Stimulated activated CD4-positive, alpha-beta T cell treated with anti-CD3 and anti-CD28 coated beads, Interleukin-15, amount 100 ng/mL, for 48 hours (primary cell): ENCODE data around the gene TMEM150B.
A peak's percentile ranks its signal among the peaks of the same experiment; 100 is the strongest.

Source experiments
- DNase-seq, 2 donors: peaks; one replicate each; pipeline ENCODE4 v3.0.0-alpha.2; 2020; ENCODE audit warnings: low read depth in 2 of 2

TMEM150B gene

DNA sequence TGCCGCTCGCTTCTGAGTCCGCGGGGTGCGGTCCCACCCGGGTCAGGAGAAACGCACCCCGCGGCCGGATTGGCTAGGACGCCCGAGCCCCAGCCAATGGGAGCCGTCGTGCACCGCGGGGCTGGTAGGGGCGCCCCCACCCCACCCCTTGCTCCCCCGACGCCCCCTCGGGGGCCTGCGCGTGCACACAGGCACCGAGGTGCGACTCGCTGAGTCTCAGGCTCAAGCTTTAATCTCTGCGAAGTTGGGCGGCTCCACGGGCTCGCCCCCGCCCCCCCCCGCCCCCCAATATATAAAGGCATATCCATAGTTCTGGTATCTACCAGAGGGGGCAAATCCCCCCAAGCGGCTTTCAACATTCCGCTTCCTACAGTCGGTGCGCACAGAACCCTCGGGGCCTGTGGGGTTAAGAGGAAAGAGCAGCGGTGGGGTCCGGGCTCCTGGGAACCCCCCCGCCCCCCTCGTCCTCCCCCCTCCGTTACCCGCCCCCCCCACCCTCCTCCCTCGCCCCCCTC lies 29.6 kb upstream of the TMEM150B start, which contains the start of gene COX6B2:
Gene COX6B2, minus strand, starts transcription at position 22 of the 515 bp plus-strand sequence. CDS start 198 bp downstream, outside the sequence.
- no peak for DNase-seq

DNA sequence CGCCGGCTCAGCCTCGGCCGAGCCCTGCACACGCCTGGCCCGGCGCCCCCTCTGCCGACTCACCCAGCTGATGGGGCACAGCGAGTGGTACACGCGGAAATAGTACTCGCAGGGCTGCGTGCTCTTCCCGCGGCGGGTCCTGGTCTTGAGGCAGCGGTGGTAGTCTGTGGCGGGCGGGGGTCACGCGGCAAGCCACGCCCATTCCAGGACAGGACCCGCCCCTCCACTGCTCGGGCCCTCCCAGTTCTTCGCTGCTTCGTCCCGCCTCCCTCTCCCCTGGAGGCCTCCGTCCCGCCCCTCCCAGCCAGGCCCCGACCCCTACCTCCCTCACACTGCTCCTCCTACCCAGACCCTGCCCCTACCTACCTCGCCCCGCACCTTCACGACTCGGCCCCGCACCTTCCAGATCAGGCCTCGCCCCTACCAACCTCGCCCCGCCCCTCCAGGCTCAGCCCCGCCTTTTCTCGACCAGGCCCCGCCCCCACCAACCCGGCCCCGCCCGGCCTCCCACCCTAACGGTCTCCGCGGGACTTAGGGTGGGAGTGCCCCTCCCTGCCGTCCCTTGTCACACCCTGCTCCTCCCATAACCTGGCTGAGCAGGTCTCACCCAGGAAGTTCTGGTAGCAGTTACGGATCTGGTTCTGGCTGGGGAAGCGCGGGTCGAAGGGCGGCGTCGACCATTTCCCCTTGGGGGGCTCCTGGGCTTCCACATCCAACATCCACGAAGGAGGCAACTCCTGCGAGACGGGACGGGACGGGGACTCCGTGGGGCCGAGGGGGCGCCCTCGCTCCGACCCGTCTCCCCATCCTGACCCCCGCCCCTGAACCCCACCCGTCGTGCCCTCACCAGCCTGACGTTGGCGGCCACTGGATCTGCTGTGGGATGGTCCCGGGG lies 28.9 kb upstream of the TMEM150B start:
- DNase-seq: peak in 1 of 2 donors; percentile 36

DNA sequence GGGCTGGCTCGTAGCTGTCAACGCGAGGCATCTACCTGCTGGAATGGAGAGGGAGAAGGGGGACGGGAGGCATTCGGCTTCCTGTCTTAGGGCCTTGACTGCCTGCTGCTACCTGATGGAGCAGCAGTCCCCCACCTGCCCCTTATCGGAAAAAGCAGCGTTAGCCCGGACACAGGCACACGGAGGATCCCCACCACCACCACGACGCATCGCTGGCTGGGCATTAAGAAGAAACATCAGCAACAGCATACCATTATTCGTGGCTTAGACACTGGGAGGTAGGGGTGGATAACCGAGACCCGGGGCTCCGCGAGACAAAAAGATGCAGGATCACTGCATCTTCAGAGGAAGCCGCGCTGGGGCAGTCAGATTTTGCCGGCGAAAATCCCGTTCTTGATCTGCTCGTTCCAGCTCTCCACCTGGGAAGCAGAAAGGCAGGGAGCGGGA lies 28.2 kb upstream of the TMEM150B start:
- DNase-seq: no peak

DNA sequence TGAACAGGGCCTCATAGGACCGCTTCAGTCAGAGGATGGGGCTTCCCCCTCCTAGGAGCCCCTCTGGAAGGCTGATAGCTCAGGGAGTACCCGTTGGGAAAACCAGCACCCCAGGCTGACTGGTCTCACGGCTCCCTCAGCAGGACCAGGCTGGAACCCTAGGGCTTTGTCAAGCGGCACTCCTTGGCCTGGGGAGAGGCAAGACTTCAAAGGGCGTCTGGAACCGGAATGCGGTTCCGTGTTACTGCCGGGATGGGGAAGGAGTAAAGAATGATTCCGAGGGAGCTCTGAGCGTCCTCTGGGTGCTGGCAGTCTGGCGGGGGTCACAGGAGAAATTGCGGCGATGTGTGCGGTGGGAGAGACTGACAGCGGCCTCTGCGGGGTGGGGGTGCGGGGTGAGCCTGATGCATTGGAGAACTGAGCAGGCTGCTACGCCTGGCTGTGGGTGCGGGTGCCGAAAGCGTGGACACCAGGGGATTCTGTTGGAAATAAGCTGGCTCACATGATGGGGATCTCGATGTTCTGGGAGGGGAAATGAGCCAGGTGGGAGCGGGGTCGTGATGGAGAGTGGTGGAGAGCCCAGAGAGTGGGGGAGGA lies 27.5 kb upstream of the TMEM150B start:
- DNase-seq: no peak

DNA sequence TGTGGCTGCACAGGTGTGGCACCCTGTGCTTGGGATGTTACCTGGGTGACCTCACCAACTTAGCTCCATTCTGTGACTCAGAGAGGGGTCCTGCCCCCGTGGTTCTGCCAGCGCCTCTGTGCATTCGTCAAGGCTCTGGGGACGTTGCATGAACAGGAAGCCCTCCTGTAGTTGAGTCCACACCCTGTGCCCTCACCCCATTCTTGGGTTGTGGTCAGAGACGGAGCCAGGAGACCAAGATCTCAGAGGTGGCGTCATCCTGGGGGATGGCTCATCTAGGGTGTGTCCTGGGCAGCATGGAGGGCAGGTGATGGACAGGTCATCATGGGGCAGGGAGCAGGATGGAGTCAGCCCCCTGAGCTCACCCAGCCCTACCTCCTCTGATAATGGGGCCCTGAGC lies 26.9 kb upstream of the TMEM150B start:
- DNase-seq: no peak

DNA sequence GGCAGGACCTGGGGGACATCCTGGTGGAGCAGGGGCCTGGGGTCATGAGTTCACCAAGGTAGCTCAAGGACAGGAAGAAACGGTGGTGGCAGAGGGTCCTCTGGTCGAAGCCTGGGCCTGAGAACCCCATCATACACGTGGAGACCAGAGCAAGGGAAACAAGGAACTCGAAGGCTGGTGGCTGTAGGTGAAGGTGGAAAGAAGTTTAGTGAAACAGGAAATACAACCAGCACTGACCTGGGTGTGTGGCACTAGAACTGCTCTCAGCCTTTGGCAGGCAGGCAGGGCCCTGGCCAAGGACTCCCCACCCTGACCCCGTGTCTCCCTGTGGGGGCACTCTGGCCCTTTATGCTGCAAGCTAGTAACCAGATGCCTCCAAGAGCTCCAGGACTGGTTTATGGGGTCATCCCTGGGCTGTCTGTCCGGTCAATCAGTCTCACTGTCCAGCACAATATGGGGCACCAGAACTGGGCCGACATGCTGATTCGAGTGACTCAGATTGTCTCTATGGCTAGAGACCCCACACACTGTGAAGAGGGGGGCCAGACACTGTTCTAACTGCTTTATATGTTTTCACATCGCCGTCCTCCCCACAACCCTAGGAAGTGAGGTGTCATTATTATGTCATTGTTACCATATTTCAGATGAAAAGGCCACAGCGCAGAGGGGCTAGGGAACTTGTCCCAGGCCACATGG lies 25.6 kb upstream of the TMEM150B start:
- no peak for DNase-seq

DNA sequence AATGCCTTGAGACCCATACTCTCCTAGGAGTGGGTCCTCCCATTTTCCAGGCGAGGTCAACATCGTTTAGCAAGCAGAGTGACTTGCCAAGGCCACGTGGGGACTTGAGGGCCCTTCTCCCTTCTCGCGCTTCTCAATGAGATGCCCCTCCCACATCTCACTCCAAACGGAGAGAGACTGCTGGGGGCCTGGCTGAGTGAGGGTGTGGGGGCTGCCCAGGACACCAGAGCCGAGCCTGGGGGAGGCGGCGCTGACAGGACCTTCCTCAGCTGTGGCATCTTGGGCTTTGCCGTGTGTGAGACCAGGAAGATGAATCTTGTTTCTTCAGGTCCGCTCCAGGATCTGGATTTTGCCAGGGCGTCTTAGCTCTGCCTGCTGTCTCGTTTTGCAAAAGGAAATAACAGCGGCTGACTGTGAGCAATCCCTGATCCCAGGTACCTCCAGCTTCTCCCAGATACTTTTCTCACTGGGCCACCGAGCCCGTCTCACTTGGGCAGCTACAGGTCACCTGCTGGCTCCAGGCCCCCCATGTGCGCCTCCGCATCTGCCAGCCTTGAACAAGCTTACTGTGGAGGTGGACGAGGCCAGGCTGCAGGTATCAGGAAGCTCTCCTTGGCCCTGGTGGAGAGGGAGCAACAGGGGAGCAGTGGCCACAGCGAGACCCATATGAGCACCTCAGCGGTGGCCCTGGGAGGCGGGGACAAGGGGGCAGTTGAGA lies 23.3 kb upstream of the TMEM150B start:
- no peak for DNase-seq

DNA sequence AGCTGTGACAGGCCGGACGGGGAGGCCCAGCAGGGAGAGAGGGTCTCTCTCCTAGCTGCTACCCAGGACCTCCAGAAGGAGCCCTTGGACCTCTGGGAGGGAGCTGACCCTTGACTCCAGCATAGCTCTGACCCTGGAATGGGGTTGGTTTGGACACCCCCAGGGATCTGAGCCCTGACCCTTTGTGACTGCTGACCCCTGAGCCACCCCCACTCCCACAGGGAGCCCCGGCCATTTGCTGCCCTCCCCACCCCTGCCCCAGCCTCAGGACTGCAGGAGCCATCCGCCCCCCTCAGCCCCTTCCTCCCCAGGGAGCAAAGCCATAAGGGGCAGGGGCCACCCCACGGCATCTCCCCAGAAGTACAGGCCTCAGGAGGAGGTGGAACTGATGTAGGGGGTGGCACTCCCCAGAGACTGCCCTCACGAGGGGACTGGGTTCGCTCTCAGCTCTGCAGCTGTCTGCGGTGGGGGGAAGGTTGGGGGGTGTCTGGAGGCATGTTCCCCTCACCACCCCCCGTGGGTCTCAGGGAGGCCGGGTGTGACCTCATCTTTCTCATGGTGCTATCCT lies 22.4 kb upstream of the TMEM150B start:
- no peak for DNase-seq

DNA sequence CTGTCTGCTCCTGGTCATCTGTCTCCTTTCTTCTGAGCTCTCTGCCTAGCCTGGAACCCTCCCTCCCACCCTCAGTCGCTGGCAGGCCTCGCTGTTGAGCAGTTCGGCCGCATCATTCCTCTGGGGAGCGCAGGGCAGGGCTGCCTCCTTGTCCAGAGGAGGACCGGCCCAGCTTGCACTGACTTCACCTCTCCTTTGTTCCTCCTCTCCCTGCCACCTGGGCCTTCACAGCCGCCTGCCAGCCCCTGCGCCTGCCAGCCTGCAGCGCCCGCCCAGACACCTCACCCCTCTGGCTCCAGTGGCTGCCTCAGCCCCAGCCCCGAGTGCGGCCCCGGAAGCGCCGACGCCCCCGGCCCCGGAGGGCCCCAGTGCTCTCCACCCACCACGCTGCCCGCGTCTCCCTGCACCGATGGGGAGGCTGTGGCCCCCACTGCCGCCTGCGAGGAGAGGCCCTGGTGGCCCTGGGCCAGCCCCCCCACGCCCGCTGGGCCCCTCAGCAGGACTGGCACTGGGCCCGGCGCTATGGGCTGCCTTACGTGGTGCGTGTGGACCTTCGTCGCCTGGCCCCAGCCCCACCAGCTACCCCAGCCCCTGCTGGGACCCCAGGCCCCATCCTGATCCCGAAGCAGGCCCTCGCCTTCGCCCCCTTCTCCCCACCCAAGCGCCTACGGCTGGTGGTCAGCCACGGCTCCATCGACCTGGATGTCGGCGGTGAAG lies 21.7 kb upstream of the TMEM150B start:
- no peak for DNase-seq

DNA sequence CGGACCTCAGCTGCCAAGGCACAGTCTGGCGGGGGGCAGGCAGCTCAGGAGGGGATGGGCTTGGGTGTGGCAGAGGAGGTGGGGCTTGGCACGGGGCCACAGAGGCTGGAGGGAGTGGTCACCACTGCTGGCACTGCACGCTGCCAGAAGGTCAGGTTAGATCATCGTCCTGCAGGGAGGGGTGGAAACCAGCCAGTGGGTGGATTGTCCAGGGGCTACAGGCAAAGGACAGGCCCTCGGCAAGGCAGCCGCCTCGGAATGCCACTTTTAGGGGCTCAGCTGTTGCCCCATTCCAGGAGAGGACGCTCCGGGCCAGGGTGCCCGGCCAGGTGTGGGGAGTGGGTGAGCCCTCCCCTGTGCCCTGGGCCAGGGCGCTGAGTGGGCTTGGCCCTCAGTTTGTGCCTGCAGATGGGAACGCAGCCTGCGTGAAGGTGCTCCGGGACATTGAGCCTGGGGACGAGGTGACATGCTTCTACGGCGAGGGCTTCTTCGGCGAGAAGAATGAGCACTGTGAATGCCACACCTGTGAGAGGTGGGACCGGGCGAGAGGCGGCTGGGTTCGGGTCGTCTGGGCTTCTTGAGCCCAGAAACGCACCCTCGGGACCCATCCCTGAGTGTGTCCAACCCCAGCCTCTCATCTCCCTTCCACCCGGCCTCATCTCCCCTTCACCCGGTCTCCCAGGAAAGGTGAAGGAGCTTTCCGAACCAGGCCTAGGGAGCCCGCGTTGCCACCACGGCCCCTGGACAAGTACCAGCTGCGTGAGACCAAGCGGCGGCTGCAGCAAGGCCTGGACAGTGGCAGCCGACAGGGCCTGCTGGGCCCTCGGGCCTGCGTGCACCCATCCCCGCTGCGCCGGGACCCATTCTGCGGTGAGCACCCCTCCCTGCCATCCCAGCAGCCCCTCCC lies 20.9 kb upstream of the TMEM150B start:
- DNase-seq: no peak

DNA sequence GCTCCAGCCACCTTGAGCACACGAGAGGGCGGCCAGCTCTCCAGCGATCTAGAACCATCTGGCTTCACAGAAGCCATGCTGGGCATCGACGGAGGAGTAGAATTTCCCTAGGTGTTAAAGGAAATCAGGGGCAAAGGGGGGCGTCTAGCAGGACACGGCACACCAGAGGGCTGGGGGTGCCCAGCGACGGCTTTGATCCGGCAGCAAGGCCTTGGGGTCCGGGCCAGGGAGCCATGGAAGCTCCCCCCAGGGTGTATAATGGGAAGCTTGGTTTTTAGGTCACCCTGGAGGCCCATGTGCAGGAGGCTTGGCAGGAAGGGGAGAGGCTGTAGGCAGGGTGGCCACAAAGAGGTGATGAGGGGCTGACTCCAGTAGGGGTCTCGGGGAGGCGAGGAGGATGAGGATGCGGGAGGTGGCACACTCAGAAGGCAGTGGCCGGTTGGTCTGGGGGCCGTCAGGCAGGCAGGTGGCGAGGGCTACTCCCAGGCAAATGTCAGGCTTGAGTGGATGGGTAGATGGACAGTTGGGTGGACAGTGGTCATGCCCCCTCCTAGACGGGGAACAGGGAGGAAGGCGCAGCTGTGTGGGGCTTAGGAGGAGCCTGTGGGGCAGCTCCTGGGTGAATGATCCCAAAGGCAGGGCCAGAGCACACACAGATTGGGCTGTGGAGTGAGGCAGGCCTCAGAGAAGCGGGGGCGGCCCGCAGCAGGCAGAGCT lies 20.1 kb upstream of the TMEM150B start:
- DNase-seq: no peak

DNA sequence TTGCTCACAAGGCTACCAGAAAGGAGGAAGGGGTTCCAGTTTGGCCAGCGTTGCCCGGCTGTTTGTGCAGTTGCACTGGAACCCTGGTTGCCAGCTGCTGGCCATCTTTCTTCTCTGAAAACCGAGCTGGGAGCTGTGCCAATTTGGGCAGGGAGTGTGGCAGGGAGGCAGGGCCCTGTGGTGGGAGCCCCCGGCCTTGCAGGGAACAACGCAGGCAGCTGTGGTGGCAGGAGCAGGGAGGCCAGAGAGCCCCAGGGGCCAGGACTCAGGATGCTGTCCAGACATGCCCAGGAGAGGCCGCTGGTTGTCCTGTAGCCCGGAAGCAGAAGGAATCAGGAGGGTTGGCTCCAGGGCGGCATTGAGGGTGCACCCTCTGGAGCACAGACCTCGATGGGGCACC lies 19.3 kb upstream of the TMEM150B start:
- no peak for DNase-seq

DNA sequence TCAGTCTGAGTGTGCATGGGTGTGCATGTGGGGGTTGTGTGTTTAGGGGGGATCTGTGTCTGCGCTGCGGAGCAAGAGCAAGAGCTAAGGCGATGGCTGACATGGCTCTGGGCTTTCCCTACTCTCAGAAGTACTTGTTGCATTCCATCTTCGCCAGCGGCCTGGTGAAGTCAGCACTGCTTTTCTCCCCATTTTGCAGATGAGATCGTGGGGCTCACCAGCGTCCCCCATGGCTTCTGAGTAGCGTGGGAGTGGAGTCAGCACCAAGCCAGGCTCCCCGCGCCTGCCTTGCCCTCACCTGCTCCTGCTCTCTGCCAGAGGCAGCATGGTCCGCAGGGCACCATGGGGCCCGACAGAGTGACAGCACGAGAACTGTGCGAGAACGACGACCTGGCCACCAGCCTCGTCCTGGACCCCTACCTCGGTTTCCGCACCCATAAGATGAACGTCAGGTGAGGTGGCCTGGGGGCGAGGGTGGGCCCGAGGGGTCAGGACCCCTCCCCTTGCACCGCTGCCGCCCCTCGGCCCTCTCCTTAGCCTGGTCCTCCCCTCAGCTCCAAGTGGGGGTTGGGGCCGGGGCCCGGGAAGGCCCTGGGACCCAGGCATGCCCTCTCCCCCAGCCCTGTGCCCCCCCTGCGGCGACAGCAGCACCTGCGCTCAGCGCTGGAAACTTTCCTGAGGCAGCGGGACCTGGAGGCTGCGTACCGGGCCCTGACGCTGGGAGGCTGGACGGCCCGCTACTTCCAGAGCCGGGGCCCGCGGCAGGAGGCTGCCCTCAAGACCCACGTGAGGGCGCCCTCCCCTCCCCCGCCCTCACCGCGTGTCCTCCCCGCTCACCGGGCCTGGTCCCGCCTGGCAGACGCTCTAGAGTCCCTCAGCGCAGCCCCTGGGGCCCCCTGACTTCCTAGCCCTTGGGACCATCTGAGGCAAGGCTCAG lies 16.7 kb upstream of the TMEM150B start:
- DNase-seq: no peak

DNA sequence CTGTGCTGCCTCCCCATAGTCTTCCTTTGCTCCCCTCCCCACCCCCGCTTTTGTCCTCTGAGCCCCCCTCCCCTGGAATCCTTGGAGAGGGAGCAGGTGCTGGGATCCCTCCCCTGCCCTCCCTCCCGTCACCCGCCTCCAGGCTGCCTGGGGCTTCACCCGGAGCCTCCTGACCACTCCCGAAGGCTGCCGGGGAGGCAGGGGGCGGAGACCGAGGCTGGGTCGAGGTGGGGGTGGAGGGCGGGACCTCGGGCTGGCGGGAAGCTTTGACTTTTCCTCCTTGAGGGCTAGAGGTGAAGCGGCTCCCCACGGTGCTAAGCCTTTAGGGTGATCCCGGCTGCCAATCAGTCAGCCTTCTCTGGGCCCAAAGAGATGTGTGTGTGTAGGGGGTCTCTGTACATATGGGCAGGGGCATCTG lies 16.0 kb upstream of the TMEM150B start:
- DNase-seq: peak; percentile 51 to 64

DNA sequence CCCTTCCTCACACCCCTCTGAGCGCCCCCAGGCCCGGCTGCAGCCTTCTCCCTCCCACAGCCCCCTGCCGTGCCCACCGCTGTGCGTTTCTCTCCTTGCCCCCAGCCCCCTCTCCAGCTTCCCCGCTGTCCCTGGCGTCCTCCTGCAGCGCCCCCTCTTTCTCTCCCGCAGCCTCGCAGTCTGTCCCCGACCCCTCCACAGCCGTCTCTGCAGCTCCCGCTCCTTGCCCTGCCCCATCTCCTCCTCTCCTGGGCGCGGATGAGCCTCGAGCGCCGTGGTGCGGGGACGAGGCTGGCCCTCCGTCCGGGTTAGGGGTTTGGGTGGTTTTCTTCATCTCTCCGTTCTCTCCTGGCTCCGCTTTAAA lies 15.6 kb upstream of the TMEM150B start:
- DNase-seq: peak in 1 of 2 donors; percentile 14

DNA sequence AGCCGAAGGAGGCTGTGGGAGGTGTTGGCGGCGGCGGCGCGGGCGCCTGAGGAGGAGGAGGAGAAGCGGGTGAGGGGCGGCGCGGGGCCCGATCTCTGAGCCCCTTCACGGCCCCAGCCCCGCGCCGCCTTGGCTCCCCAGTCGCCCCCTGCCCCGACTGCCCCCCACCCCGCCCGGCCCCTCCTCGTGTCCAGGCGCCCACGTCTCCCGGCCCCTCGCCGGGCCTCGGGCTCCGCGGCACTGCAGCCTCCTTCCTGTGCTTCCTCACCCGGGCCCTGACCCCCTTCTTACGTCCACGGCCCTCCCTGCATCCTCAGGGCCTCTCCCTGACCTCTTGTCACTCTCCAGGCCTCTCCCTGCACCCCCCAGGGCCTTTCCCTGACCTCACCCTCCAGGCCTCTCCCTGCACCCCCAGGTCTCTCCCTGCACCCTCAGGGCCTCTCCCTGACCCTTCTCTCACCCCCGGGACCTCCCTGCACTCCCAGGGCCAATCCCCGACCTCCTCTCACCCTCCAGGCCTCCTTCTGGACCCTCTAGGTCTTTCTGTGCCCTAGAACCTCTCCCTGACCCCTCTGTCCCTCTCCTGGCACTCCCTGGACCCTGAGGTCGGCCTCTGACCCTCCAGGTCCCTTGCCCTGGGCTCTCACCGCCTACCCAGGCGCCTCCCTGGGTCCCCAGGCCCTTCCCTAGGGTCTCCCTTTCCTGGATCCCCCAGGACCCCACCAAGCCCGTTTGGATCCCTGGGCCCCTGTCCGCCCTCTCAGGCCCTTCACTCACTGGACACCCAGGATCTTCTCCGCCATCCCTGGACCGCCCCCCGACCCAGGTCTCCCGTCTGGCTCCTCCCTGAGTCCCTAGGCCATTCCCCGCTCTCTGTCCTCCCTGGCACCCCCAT lies 15.0 kb upstream of the TMEM150B start:
- DNase-seq: no peak
